SJSA1 (cell line): Measurements from ENCODE around the gene NRXN3. TPM values are rescaled to one million over a fixed set of nuclear protein-coding genes. Genes with fewer than 3 reads are reported as not detected.
A peak's percentile ranks its signal among the peaks of the same experiment; 100 is the strongest.
"Not testable (repeated sequence)": the region's sequence is repeated elsewhere in the genome, so short reads cannot be mapped to it uniquely, and the experiment has no call there.

Source experiments
- DNase-seq, 2 experiments: peaks; one replicate each; pipeline ENCODE4 v3.0.0-alpha.2; 2015 to 2020; ENCODE audit warnings: low spot score in 2 of 2, low read depth in 1 of 2
- H3K27ac ChIP-seq: fragments of 250-450 bp; sonication (Bioruptor Pico); 2 replicates; pipeline ENCODE4 v1.5.1; 2020; ENCODE audit warnings: mild to moderate bottlenecking, moderate library complexity
- H3K27me3 ChIP-seq: fragments of 250-450 bp; sonication (Bioruptor Pico); replicated peaks from 2 replicates; pipeline ENCODE4 v1.5.1; 2020; ENCODE audit warnings: mild to moderate bottlenecking, moderate library complexity
- H3K36me3 ChIP-seq: fragments of 250-450 bp; sonication (Bioruptor Pico); 2 replicates; pipeline ENCODE4 v1.5.1; 2020; ENCODE audit warnings: mild to moderate bottlenecking
- H3K4me1 ChIP-seq: fragments of 250-450 bp; sonication (Bioruptor Pico); replicated peaks from 2 replicates; pipeline ENCODE4 v1.6.1; 2021; ENCODE audit warnings: mild to moderate bottlenecking
- H3K4me3 ChIP-seq: fragments of 250-450 bp; sonication (Bioruptor Pico); 2 replicates; pipeline ENCODE4 v1.5.1; 2020; ENCODE audit warnings: mild to moderate bottlenecking
- H3K9me3 ChIP-seq: fragments of 250-450 bp; sonication (Bioruptor Pico); replicated peaks from 2 replicates; pipeline ENCODE4 v1.5.1; 2020; ENCODE audit warnings: mild to moderate bottlenecking
- total RNA-seq: library from RNA; depleted of rRNA; stranded (reverse); fragments of >200 nt; shearing (Covaris generic); gene quantifications from 2 replicates; pipeline ENCODE4 v1.2.3, GENCODE V29; 2014

The NRXN3 gene
- total RNA-seq, 1 experiment from 2014 or later, result 1.0 TPM

- not testable (repeated sequence) for H3K4me1 ChIP-seq, H3K27me3 ChIP-seq, DNase-seq, H3K27ac ChIP-seq, H3K4me3 ChIP-seq, H3K36me3 ChIP-seq, H3K9me3 ChIP-seq
These were observed 371.6 kb downstream of the NRXN3 start for GRCh38 chr14:78541788-78542187.

- Histone ChIP-seq H3K4me1 (no peaks in the 10 kb centered on the region), H3K36me3 (no peaks in the 10 kb centered on the region), H3K27me3 (no peaks in the 10 kb centered on the region), H3K9me3 (no peaks in the 10 kb centered on the region), H3K4me3 (no peak overlapping the region), H3K27ac (no peak overlapping the region)
- no peak for DNase-seq
These were observed 373.3 kb downstream of the NRXN3 start for GRCh38 chr14:78543433-78543832.

- Histone ChIP-seq H3K27ac (no peak overlapping the region), H3K9me3 (no peaks in the 10 kb centered on the region), H3K4me3 (no peak overlapping the region), H3K36me3 (no peaks in the 10 kb centered on the region), H3K27me3 (no peaks in the 10 kb centered on the region), H3K4me1 (no peaks in the 10 kb centered on the region)
- DNase-seq, result no peak
These were observed 390.9 kb downstream of the NRXN3 start for GRCh38 chr14:78561074-78561473.

- Histone ChIP-seq H3K4me1 (no peaks in the 10 kb centered on the region), H3K4me3 (no peak overlapping the region), H3K27ac (no peak overlapping the region), H3K36me3 (no peaks in the 10 kb centered on the region), H3K27me3 (no peaks in the 10 kb centered on the region), H3K9me3 (no peaks in the 10 kb centered on the region)
- peak; percentile 51 to 69 for DNase-seq
These were observed 396.1 kb downstream of the NRXN3 start for GRCh38 chr14:78566026-78566858.

- H3K36me3 ChIP-seq, result no peaks in the 10 kb centered on the region
- no peaks in the 10 kb centered on the region for H3K4me1 ChIP-seq
- no peak overlapping the region for H3K27ac ChIP-seq
- H3K4me3 ChIP-seq, result no peak overlapping the region
- no peaks in the 10 kb centered on the region for H3K9me3 ChIP-seq
- H3K27me3 ChIP-seq, result no peaks in the 10 kb centered on the region
- no peak for DNase-seq
These were observed 396.6 kb downstream of the NRXN3 start for GRCh38 chr14:78566859-78567172.

- H3K27me3 ChIP-seq, result no peaks in the 10 kb centered on the region
- no peak overlapping the region for H3K4me3 ChIP-seq
- no peaks in the 10 kb centered on the region for H3K36me3 ChIP-seq
- H3K27ac ChIP-seq, result no peak overlapping the region
- DNase-seq, result peak in 1 of 2 experiments; percentile 1
- H3K9me3 ChIP-seq, result no peaks in the 10 kb centered on the region
- no peaks in the 10 kb centered on the region for H3K4me1 ChIP-seq
These were observed 397.2 kb downstream of the NRXN3 start for GRCh38 chr14:78567343-78567742.

- H3K27ac ChIP-seq, DNase-seq, H3K4me1 ChIP-seq, H3K9me3 ChIP-seq, H3K36me3 ChIP-seq, H3K27me3 ChIP-seq, H3K4me3 ChIP-seq: not testable (repeated sequence)
These were observed 403.6 kb downstream of the NRXN3 start for GRCh38 chr14:78573736-78574135.

GRCh38 chr14:78576437-78577166 lies 406.4 kb downstream of the NRXN3 start:
- Histone ChIP-seq H3K4me3 (no peak overlapping the region), H3K9me3 (no peaks in the 10 kb centered on the region; the same call in 1 of the 2 replicates), H3K27ac (no peak overlapping the region), H3K36me3 (no peaks in the 10 kb centered on the region), H3K4me1 (no peaks in the 10 kb centered on the region), H3K27me3 (no peaks in the 10 kb centered on the region)
- DNase-seq, result no peak

GRCh38 chr14:78581229-78581628 lies 411.1 kb downstream of the NRXN3 start:
- Histone ChIP-seq H3K27ac (no peak overlapping the region), H3K9me3 (no peaks in the 10 kb centered on the region), H3K36me3 (no peaks in the 10 kb centered on the region), H3K4me3 (no peak overlapping the region), H3K27me3 (no peaks in the 10 kb centered on the region), H3K4me1 (no peaks in the 10 kb centered on the region)
- no peak for DNase-seq

- no peaks in the 10 kb centered on the region for H3K36me3 ChIP-seq
- no peak for DNase-seq
- H3K27me3 ChIP-seq, result no peaks in the 10 kb centered on the region
- no peak overlapping the region for H3K27ac ChIP-seq
- H3K9me3 ChIP-seq, result no peaks in the 10 kb centered on the region
- H3K4me1 ChIP-seq, result no peaks in the 10 kb centered on the region
- H3K4me3 ChIP-seq, result no peak overlapping the region
These were observed 416.5 kb downstream of the NRXN3 start for GRCh38 chr14:78586681-78587080.

- H3K4me1 ChIP-seq, result no peaks in the 10 kb centered on the region
- H3K36me3 ChIP-seq, result no peaks in the 10 kb centered on the region
- no peak overlapping the region for H3K27ac ChIP-seq
- no peak for DNase-seq
- no peak overlapping the region for H3K4me3 ChIP-seq
- H3K27me3 ChIP-seq, result no peaks in the 10 kb centered on the region
- no peaks in the 10 kb centered on the region for H3K9me3 ChIP-seq
These were observed 418.7 kb downstream of the NRXN3 start for GRCh38 chr14:78588906-78589305.

- Histone ChIP-seq H3K4me1 (no peaks in the 10 kb centered on the region), H3K4me3 (no peak overlapping the region), H3K36me3 (no peaks in the 10 kb centered on the region), H3K27ac (no peak overlapping the region), H3K27me3 (no peaks in the 10 kb centered on the region), H3K9me3 (no peaks in the 10 kb centered on the region)
- no peak for DNase-seq
These were observed 422.5 kb downstream of the NRXN3 start for GRCh38 chr14:78592616-78593219.

GRCh38 chr14:78593949-78594348 lies 423.8 kb downstream of the NRXN3 start:
- H3K36me3 ChIP-seq, result no peaks in the 10 kb centered on the region
- DNase-seq, result no peak
- H3K9me3 ChIP-seq, result no peaks in the 10 kb centered on the region
- no peaks in the 10 kb centered on the region for H3K27me3 ChIP-seq
- no peak overlapping the region for H3K4me3 ChIP-seq
- no peak overlapping the region for H3K27ac ChIP-seq
- H3K4me1 ChIP-seq, result no peaks in the 10 kb centered on the region

- H3K27me3 ChIP-seq, result no peaks in the 10 kb centered on the region
- no peak overlapping the region for H3K4me3 ChIP-seq
- no peaks in the 10 kb centered on the region for H3K36me3 ChIP-seq
- H3K9me3 ChIP-seq, result no peaks in the 10 kb centered on the region
- H3K27ac ChIP-seq, result no peak overlapping the region
- H3K4me1 ChIP-seq, result no peaks in the 10 kb centered on the region
- no peak for DNase-seq
These were observed 425.6 kb downstream of the NRXN3 start for GRCh38 chr14:78595797-78596196.
